ENCODE data around the gene KRTAP10-6.
"Not testable (repeated sequence)": the region's sequence is repeated elsewhere in the genome, so short reads cannot be mapped to it uniquely, and the experiment has no call there.

KRTAP10-6 gene

DNA sequence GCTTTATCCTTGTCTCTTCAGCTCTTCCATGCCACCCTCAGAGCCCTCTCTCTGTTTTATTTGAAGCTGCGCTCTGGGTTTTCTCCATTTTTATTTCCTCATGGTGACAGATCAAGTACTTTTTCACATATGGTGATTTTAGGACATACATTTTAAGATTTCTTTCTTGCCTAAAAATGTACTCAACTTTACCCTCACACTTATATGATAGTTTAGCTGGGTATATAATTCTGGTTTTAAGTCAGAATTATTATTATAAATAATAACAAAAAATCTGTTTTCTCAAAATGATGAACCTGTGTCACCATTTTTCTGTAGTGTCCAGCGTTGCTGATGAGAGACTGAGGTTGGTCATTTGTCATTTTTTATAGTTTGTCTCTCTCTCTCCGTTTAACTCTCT, 11.1 kb downstream of the KRTAP10-6 start:
- TF ChIP-seq CTCF (IDR thresholded peaks at IDR 0.05; ENCODE audit: extremely low read depth, insufficient read depth, missing control alignments), result no peak
- in situ Hi-C loops (cut with MboI; ENCODE audit: low pct_unique_long_range_greater_than_20kb, low sequenced_read_pairs, unreplicated experiment), result no loop called here
- DNase-seq (ENCODE audit: low spot score), result no peak

DNA sequence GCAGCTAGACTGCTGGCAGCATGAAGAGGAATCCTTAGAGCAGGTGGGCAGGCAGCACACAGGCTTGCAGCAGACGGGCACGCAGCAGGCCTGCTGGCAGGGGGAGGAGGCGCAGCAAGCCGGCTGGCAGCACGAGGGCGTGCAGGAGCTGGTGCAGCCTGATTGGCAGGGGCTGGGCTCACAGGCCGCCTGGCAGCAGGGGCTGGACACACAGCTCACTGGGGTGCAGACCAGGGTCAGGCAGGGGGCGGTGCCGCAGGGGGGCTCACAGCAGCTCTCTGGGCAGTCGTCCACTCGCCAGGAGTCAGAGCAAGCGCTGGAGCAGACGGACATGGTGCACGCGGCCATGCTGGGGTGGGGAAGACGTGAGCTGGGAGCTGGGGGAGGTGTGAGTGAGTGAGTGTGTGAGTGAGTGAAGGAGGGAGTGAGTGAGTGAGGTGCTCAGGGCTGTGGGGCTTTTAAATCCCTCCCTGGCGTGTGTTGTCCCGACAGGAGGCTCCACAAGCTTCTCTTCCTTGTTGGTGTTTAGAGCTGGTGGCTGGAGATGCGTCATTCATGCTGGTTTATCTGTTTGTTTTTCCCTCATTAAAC, 12.0 kb downstream of the KRTAP10-6 start, which contains the start of gene KRTAP10-5:
Gene KRTAP10-5 (minus strand): TSS at position 374 of the 591 bp plus-strand sequence. CDS start 26 bp downstream, at position 348.
- DNase-seq (ENCODE audit: low spot score); in situ Hi-C loops (cut with MboI; ENCODE audit: low pct_unique_long_range_greater_than_20kb, low sequenced_read_pairs, unreplicated experiment): not testable (repeated sequence)

DNA sequence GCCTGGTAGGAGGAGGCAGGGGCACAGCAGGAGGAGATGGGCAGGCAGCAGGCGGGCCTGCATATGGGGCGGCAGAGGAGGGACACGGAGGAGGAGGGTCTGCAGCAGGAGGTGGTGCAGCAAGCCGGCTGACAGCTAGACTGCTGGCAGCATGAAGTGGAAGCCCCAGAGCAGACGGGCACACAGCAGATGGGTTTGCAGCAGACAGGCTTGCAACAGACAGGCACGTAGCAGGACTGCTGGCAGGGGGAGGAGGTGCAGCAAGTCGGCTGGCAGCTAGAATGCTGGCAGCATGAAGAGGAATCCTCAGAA, 12.5 kb downstream of the KRTAP10-6 start:
- TF ChIP-seq CTCF (IDR thresholded peaks at IDR 0.05; ENCODE audit: extremely low read depth, insufficient read depth, missing control alignments), result no peak
- in situ Hi-C loops (cut with MboI; ENCODE audit: low pct_unique_long_range_greater_than_20kb, low sequenced_read_pairs, unreplicated experiment), result no loop called here
- no peak for DNase-seq (ENCODE audit: low spot score)

GRCh38 chr21:44579056-44579832, 13.1 kb downstream of the KRTAP10-6 start:
- in situ Hi-C loops (cut with MboI; ENCODE audit: low pct_unique_long_range_greater_than_20kb, low sequenced_read_pairs, unreplicated experiment), result no loop called here
- no peak for DNase-seq (ENCODE audit: low spot score)
- no peak for TF ChIP-seq CTCF (IDR thresholded peaks at IDR 0.05; ENCODE audit: extremely low read depth, insufficient read depth, missing control alignments)

GRCh38 chr21:44578371-44579055, 13.8 kb downstream of the KRTAP10-6 start:
- no peak for DNase-seq (ENCODE audit: low spot score)
- TF ChIP-seq CTCF (IDR thresholded peaks at IDR 0.05; ENCODE audit: extremely low read depth, insufficient read depth, missing control alignments), result no peak
- in situ Hi-C loops (cut with MboI; ENCODE audit: low pct_unique_long_range_greater_than_20kb, low sequenced_read_pairs, unreplicated experiment), result no loop called here

DNA sequence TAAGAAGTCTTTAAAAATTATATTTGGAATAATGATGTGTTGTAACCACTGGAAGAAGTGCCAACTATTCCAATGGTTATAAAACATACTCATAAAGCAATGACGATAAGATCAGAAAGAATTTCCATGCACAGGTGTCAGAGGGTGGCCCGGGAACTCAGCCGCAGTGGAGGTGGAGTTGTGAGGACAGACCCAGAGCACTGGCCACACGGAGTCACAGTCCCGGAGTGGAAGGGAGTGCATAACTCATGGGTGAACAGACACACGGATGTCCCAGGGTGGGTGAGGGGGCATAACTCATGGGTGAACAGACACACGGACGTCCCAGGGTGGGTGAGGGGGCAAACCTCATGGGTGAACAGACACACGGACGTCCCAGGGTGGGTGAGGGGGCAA, 16.3 kb downstream of the KRTAP10-6 start:
- in situ Hi-C loops (cut with MboI; ENCODE audit: low pct_unique_long_range_greater_than_20kb, low sequenced_read_pairs, unreplicated experiment), result no loop called here
- DNase-seq (ENCODE audit: low spot score), result no peak
- no peak for TF ChIP-seq CTCF (IDR thresholded peaks at IDR 0.05; ENCODE audit: extremely low read depth, insufficient read depth, missing control alignments)

Data from GM13977 (cell line).